K562 (cell line): Measurements from ENCODE around the gene MRPS10.

ENCODE experiments used
- FOXK2 ChIP-seq, 2 experiments: fragments of 450-650 bp; IDR thresholded peaks in 1 of 2; conservative IDR thresholded peaks in 1 of 2; 2 replicates each; pipeline ENCODE4 v1.6.1; 2016; ENCODE audit warnings: low read depth in 2 of 2, mild to moderate bottlenecking in 1 of 2
- TAF1 ChIP-seq: IDR thresholded peaks from 2 replicates; pipeline ENCODE4 v1.6.1; 2011; ENCODE audit warnings: mild to moderate bottlenecking, low read length, moderate library complexity; ENCODE audit not compliant: insufficient read depth, control insufficient read depth, severe bottlenecking; ENCODE audit errors: extremely low read depth
- ZFX ChIP-seq: sonication (generic); formaldehyde crosslinking; IDR thresholded peaks from 2 replicates; pipeline ENCODE4 v1.8.0; 2022; ENCODE audit warnings: mild to moderate bottlenecking, missing genetic modification reagents, moderate library complexity
- ZNF707 ChIP-seq: fragments of 250-450 bp; sonication (Bioruptor Pico); conservative IDR thresholded peaks from 2 replicates; pipeline ENCODE4 v1.8.0; 2022; ENCODE audit warnings: inconsistent platforms, mild to moderate bottlenecking, moderate library complexity
- TF ChIP-seq, protein P1 (sequence below), 3 experiments: IDR thresholded peaks in 2 of 3; conservative IDR thresholded peaks in 1 of 3; 2 replicates each; pipeline ENCODE4 v1.5.1; 2011 to 2012; ENCODE audit warnings: low read length in 3 of 3, mild to moderate bottlenecking in 3 of 3, control low read depth in 2 of 3, improper control_type of control experiment in 1 of 3, inconsistent platforms in 1 of 3, low read depth in 1 of 3, mixed read lengths in 1 of 3, moderate library complexity in 1 of 3; ENCODE audit not compliant: insufficient read depth in 2 of 3

DNA sequence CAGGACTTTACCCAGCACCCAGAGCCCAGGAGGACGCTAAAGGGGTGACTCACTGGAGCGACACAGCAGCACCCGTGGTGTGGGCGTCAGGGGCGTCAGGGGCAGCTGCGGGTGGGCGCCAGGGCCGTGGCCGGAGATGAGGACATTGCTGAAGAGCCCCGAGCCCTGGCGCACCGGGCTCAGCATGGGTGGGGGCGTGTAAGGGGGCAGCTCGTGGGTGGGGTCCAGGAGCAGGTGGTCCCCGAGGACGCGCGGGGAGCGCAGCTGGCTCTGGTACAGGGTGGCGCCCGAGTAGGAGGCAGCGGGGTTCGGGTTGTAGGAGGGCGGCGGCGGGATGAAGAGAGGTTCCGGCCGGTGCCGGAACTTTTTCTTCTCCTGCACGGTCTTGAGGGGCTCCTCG is 41.6 kb upstream of the MRPS10 start:
- TF ChIP-seq ZNF707 (no peak), FOXK2 (conservative IDR thresholded peaks at IDR 0.05 in 1 of 2, IDR thresholded peaks at IDR 0.05 in 1 of 2; ENCODE audit: low read depth in 2 of 2) (no peak), ZFX (CRISPR knock-in tag) (no peak), TAF1 (no peak)
- TF ChIP-seq, protein P1, sequence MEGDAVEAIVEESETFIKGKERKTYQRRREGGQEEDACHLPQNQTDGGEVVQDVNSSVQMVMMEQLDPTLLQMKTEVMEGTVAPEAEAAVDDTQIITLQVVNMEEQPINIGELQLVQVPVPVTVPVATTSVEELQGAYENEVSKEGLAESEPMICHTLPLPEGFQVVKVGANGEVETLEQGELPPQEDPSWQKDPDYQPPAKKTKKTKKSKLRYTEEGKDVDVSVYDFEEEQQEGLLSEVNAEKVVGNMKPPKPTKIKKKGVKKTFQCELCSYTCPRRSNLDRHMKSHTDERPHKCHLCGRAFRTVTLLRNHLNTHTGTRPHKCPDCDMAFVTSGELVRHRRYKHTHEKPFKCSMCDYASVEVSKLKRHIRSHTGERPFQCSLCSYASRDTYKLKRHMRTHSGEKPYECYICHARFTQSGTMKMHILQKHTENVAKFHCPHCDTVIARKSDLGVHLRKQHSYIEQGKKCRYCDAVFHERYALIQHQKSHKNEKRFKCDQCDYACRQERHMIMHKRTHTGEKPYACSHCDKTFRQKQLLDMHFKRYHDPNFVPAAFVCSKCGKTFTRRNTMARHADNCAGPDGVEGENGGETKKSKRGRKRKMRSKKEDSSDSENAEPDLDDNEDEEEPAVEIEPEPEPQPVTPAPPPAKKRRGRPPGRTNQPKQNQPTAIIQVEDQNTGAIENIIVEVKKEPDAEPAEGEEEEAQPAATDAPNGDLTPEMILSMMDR (IDR thresholded peaks at IDR 0.05 in 2 of 3, conservative IDR thresholded peaks at IDR 0.05 in 1 of 3; ENCODE audit: insufficient read depth in 2 of 3, low read depth in 1 of 3, low read length in 3 of 3) = no peak
